K562 (cell line): ENCODE data around the gene CHMP4B.

Source experiments
- ATF3 ChIP-seq, 2 experiments: fragments of 450-650 bp in 1 of 2; sonication (generic) in 1 of 2; formaldehyde crosslinking in 1 of 2; IDR thresholded peaks in 1 of 2; conservative IDR thresholded peaks in 1 of 2; 2 replicates each; pipeline versions ENCODE4 v1.6.1 to v1.8.1; 2016 to 2023; ENCODE audit warnings: mild to moderate bottlenecking in 2 of 2, moderate library complexity in 2 of 2, inconsistent platforms in 1 of 2, missing genetic modification reagents in 1 of 2
- CTCF ChIP-seq, 3 experiments: IDR thresholded peaks in 2 of 3; conservative IDR thresholded peaks in 1 of 3; 2 replicates each; pipeline ENCODE4 v1.5.1; 2011 to 2012; ENCODE audit warnings: low read length in 3 of 3, mild to moderate bottlenecking in 3 of 3, control low read depth in 2 of 3, improper control_type of control experiment in 1 of 3, inconsistent platforms in 1 of 3, low read depth in 1 of 3, mixed read lengths in 1 of 3, moderate library complexity in 1 of 3; ENCODE audit not compliant: insufficient read depth in 2 of 3
- GMEB1 ChIP-seq: fragments of 250-450 bp; sonication (Bioruptor Pico); IDR thresholded peaks from 2 replicates; pipeline ENCODE4 v1.4.0; 2020; ENCODE audit warnings: mild to moderate bottlenecking
- MAX ChIP-seq: sonication (generic); formaldehyde crosslinking; IDR thresholded peaks from 2 replicates; pipeline ENCODE4 v1.9.0; 2022; ENCODE audit warnings: mild to moderate bottlenecking, missing genetic modification reagents
- NFIC ChIP-seq: fragments of 450-650 bp; IDR thresholded peaks from 2 replicates; pipeline ENCODE4 v1.6.1; 2017; ENCODE audit warnings: mild to moderate bottlenecking, inconsistent platforms
- RAD21 ChIP-seq, 2 experiments: fragments of 250-450 bp in 1 of 2; fragments of 450-650 bp in 1 of 2; sonication (Bioruptor Pico) in 1 of 2; formaldehyde crosslinking in 1 of 2; IDR thresholded peaks in 1 of 2; conservative IDR thresholded peaks in 1 of 2; 2 replicates each; pipeline versions ENCODE4 v1.4.0 to v1.8.0; 2020 to 2022; ENCODE audit warnings: mild to moderate bottlenecking in 2 of 2, moderate library complexity in 1 of 2
- TBP ChIP-seq: optimal IDR thresholded peaks from 2 replicates; pipeline ENCODE3; 2011; ENCODE audit warnings: low read depth, low read length, improper control_type of control experiment

GRCh38 chr20:33889312-33889711, 78.2 kb downstream of the CHMP4B start:
- TF ChIP-seq GMEB1 (CRISPR knock-in tag) (no peak), RAD21 (CRISPR knock-in tag; conservative IDR thresholded peaks at IDR 0.05 in 1 of 2, IDR thresholded peaks at IDR 0.05 in 1 of 2) (no peak), TBP (no peak), MAX (CRISPR knock-in tag) (no peak), NFIC (no peak), CTCF (IDR thresholded peaks at IDR 0.05 in 2 of 3, conservative IDR thresholded peaks at IDR 0.05 in 1 of 3; ENCODE audit: insufficient read depth in 2 of 3, low read depth in 1 of 3, low read length in 3 of 3) (no peak), ATF3 (IDR thresholded peaks at IDR 0.05) (no peak), ATF3 (CRISPR knock-in tag; conservative IDR thresholded peaks at IDR 0.05) (no peak)
